ENCODE data around the gene CNNM3. TPM values are rescaled to one million over a fixed set of nuclear protein-coding genes. Genes with fewer than 3 reads are reported as not detected.

CNNM3 gene
- total RNA-seq, 2 experiments from 2014 or later: 13.5 to 18.6 TPM

DNA sequence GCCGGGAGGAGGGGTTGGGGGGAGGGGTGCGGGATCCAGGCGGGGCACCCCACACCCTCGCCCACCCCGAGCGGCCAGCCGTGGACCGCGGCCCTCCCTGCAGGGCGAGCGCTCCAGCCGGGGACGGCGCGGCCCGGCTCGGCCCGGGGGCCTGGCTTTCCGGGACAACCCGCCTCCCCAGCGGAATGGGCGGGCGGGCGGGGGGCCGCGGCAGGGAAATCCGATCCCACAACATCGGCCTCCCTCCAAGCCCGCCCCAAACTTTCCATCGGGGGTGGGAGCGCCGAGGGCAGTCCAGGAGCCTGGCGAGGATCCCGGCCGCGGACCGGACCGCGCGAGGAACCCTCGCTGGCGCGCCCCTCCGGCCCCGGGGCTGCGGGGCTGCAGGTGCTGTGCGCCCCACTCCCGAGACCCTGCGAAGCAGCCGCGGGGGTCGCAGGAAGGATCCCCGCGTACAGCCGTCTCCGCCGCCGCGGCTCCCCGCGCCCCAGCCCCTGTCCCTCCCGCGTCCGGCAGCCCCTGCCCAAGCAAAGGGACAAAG is 53.3 kb downstream of the CNNM3 start:
- Histone ChIP-seq H3K4me2 (ENCODE audit: low read length) (peak overlapping the region; percentile 59), H3K79me2 (ENCODE audit: insufficient read depth, low read depth, low read length) (no peaks in the 10 kb centered on the region), H4K20me1 (ENCODE audit: insufficient read depth, low read length) (no peaks in the 10 kb centered on the region), H3K4me3 (ENCODE audit: low read depth, low read length, poor library complexity, severe bottlenecking) (peak overlapping the region; percentile 61), H3K27ac (ENCODE audit: low read depth, low read length, poor library complexity, severe bottlenecking) (no peak overlapping the region), H3K4me1 (ENCODE audit: insufficient read depth, low read length, poor library complexity, severe bottlenecking) (peaks cover 14% of the 10 kb centered on the region), H3K9me2 (ENCODE audit: insufficient read depth, low read length) (no peaks in the 10 kb centered on the region), H3K36me3 (ENCODE audit: insufficient read depth, low read length) (no peaks in the 10 kb centered on the region), H3K9me3 (ENCODE audit: low read length) (no peaks in the 10 kb centered on the region), H2AFZ (ENCODE audit: low read length) (no peak overlapping the region)
- BruUV-seq (replicated peaks): no TSS peak
- TF ChIP-seq, protein P1, sequence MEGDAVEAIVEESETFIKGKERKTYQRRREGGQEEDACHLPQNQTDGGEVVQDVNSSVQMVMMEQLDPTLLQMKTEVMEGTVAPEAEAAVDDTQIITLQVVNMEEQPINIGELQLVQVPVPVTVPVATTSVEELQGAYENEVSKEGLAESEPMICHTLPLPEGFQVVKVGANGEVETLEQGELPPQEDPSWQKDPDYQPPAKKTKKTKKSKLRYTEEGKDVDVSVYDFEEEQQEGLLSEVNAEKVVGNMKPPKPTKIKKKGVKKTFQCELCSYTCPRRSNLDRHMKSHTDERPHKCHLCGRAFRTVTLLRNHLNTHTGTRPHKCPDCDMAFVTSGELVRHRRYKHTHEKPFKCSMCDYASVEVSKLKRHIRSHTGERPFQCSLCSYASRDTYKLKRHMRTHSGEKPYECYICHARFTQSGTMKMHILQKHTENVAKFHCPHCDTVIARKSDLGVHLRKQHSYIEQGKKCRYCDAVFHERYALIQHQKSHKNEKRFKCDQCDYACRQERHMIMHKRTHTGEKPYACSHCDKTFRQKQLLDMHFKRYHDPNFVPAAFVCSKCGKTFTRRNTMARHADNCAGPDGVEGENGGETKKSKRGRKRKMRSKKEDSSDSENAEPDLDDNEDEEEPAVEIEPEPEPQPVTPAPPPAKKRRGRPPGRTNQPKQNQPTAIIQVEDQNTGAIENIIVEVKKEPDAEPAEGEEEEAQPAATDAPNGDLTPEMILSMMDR (conservative IDR thresholded peaks at IDR 0.05; ENCODE audit: low read length): 0 out of 2 replicates have a peak, but pooled peaks have one; percentile 34
- no peak for TF ChIP-seq EZH2phosphoT487 (IDR thresholded peaks at IDR 0.05; ENCODE audit: borderline replicate concordance, low read depth, low read length)
- no peak for DNase-seq (ENCODE audit: low spot score)
- ChIA-PET POLR2A (no interaction called here), CTCF (ENCODE audit: unreplicated experiment) (no interaction called here)
- intact Hi-C loops (cut with micrococcal nuclease; ENCODE audit: unreplicated experiment): no loop called here

DNA sequence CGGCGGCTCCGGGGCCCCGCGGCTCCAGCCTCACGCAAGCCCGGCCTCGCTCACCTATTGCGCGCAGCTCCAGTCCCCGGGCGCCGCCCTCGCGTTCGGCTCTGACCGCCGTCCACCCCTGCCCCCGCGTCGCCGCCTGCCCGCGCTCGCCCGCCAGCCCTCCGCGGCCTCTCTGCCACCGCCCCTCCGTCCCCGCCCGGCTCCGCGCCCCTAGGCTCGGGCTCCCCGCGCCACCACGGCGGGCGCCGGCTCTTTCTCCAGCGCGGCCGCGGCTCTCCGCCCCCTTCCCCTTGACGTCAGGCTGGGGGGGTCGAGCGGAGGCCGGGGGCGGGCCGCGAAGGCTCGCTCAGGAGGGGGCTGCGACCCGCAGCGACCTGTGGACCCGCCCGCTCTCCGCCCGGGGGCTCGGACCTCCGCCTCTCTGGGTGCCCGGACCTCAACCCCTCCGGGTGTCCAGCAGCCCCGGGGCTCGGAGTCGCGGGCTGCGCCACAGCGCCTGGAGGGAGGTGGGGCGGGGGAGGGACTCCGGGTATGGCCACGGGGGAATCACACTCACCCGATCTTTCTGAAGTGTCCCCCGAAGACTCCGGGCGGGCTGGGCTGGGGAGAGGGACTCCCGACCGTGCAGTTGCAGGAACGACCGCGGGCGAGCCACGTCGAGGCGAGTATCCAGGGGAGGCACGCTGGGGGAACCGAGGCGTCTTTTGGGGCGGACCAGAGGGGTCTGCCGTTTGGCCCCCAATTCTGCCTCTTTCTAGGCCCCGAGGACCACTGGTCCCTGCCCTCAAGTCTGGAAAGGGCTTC is 54.0 kb downstream of the CNNM3 start, which contains the start of gene SEMA4C:
Gene SEMA4C (minus strand): TSS at position 259 of the 804 bp plus-strand sequence. CDS start 2,194 bp downstream, outside the sequence.
- Histone ChIP-seq H4K20me1 (ENCODE audit: insufficient read depth, low read length) (no peaks in the 10 kb centered on the region), H3K4me2 (ENCODE audit: low read length) (peak within 1 kb of the TSS; percentile 59), H3K27ac (ENCODE audit: low read depth, low read length, poor library complexity, severe bottlenecking) (no peak within 1 kb of the TSS), H3K9me3 (ENCODE audit: low read length) (no peaks in the 10 kb centered on the region), H3K79me2 (ENCODE audit: insufficient read depth, low read depth, low read length) (no peaks in the 10 kb centered on the region), H3K4me3 (ENCODE audit: low read depth, low read length, poor library complexity, severe bottlenecking) (peak within 1 kb of the TSS; percentile 61), H3K36me3 (ENCODE audit: insufficient read depth, low read length) (no peaks in the 10 kb centered on the region), H2AFZ (ENCODE audit: low read length) (no peak within 1 kb of the TSS), H3K4me1 (ENCODE audit: insufficient read depth, low read length, poor library complexity, severe bottlenecking) (peaks cover 16% of the 10 kb centered on the region), H3K9me2 (ENCODE audit: insufficient read depth, low read length) (no peaks in the 10 kb centered on the region)
- intact Hi-C loops (cut with micrococcal nuclease; ENCODE audit: unreplicated experiment): no loop called here
- no TSS peak for BruUV-seq (replicated peaks)
- ChIA-PET POLR2A (no interaction called here), CTCF (ENCODE audit: unreplicated experiment) (no interaction called here)
- DNase-seq (ENCODE audit: low spot score): no peak
- TF ChIP-seq, protein P1 (conservative IDR thresholded peaks at IDR 0.05; ENCODE audit: low read length): no peak
- no peak for TF ChIP-seq EZH2phosphoT487 (IDR thresholded peaks at IDR 0.05; ENCODE audit: borderline replicate concordance, low read depth, low read length)
